OCI-LY1 (cell line): ENCODE data around the gene TSPAN5.

ENCODE experiments used
- H2AFZ ChIP-seq: fragments of 200-600 bp; sonication (generic), shearing (Covaris generic); 2 replicates; pipeline ENCODE4 v1.6.0; 2014; ENCODE audit warnings: antibody characterized with exemption, mild to moderate bottlenecking, low read length
- H3F3A ChIP-seq: fragments of 200-600 bp; sonication (generic), shearing (Covaris generic); 2 replicates; pipeline ENCODE4 v1.6.0; 2014; ENCODE audit warnings: mild to moderate bottlenecking, antibody characterized with exemption, low read length, moderate library complexity; ENCODE audit not compliant: insufficient read depth
- H3K27ac ChIP-seq: fragments of 200-600 bp; sonication (generic); 2 replicates; pipeline ENCODE4 v1.5.1; 2014; ENCODE audit warnings: low read length, mixed run types, mild to moderate bottlenecking, low read depth; ENCODE audit not compliant: poor library complexity, severe bottlenecking
- H3K27me3 ChIP-seq: fragments of 200-600 bp; sonication (generic); 2 replicates; pipeline ENCODE4 v1.6.0; 2014; ENCODE audit warnings: antibody characterized with exemption, mild to moderate bottlenecking, low read length, moderate library complexity; ENCODE audit not compliant: insufficient read depth
- H3K36me3 ChIP-seq: fragments of 200-600 bp; sonication (generic); 2 replicates; pipeline ENCODE4 v1.6.1; 2014; ENCODE audit warnings: mild to moderate bottlenecking, antibody characterized with exemption, low read length, moderate library complexity, mixed read lengths; ENCODE audit not compliant: insufficient read depth
- H3K4me1 ChIP-seq: fragments of 200-600 bp; sonication (generic); 2 replicates; pipeline ENCODE4 v1.5.1; 2014; ENCODE audit warnings: mild to moderate bottlenecking, low read length, moderate library complexity; ENCODE audit not compliant: insufficient read depth, severe bottlenecking
- H3K4me2 ChIP-seq: fragments of 200-600 bp; sonication (generic), shearing (Covaris generic); 2 replicates; pipeline ENCODE4 v1.6.1; 2014; ENCODE audit warnings: low read length
- H3K4me3 ChIP-seq: fragments of 200-600 bp; sonication (generic); 2 replicates; pipeline ENCODE4 v1.5.1; 2014; ENCODE audit warnings: low read length, low read depth, mild to moderate bottlenecking, mixed read lengths; ENCODE audit not compliant: poor library complexity, severe bottlenecking
- H3K79me2 ChIP-seq: fragments of 200-600 bp; shearing (Covaris generic); 2 replicates; pipeline ENCODE4 v1.6.1; 2016; ENCODE audit warnings: mixed run types, low read length, mixed read lengths; ENCODE audit not compliant: insufficient read depth
- H3K9ac ChIP-seq: fragments of 200-600 bp; sonication (generic), shearing (Covaris generic); 2 replicates; pipeline ENCODE4 v1.6.1; 2014; ENCODE audit warnings: mild to moderate bottlenecking, low read length, mixed read lengths
- H3K9me2 ChIP-seq: fragments of 200-600 bp; sonication (generic), shearing (Covaris generic); 2 replicates; pipeline ENCODE4 v1.6.1; 2014; ENCODE audit warnings: low read depth, mild to moderate bottlenecking, low read length, mixed read lengths
- H3K9me3 ChIP-seq: fragments of 200-600 bp; shearing (Covaris generic); 2 replicates; pipeline ENCODE4 v1.6.1; 2014; ENCODE audit warnings: low read length, mixed read lengths
- H4K20me1 ChIP-seq: fragments of 200-600 bp; sonication (generic), shearing (Covaris generic); 2 replicates; pipeline ENCODE4 v1.6.0; 2016; ENCODE audit warnings: mild to moderate bottlenecking, low read length; ENCODE audit not compliant: insufficient read depth
- EZH2 ChIP-seq: fragments of 200-600 bp; sonication (generic), shearing (Covaris generic); IDR thresholded peaks from 2 replicates; pipeline ENCODE4 v1.8.0; 2017; ENCODE audit warnings: borderline replicate concordance, mixed run types, mild to moderate bottlenecking, antibody characterized with exemption, low read length, moderate library complexity, mixed read lengths
- TF ChIP-seq, protein P1 (sequence below): fragments of 200-600 bp; sonication (generic), shearing (Covaris generic); IDR thresholded peaks from 2 replicates; pipeline ENCODE4 v1.5.1; 2017; ENCODE audit warnings: mild to moderate bottlenecking, antibody characterized with exemption, low read length, moderate library complexity, mixed read lengths

The TSPAN5 gene

DNA sequence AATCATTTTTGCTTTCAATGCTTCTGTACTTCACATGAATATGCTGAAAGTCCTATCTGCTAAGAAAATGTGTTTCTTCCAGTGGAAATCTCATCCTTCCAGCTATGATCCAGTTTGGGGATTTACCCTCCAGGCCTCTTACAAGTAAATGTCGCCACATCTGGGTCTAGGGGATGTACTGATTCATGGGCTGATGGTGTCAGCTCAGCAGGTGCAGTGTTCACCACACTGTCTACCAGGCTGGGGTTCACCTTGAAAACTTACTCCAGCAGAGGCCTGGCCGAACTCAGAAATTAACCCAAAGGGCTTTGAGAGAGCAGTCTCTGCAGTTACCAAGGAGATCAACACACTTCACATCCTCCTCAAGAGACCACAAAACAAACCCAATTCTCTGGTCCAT, 154.3 kb downstream of the TSPAN5 start:
- Histone ChIP-seq H3K79me2 (no peaks in the 10 kb centered on the region), H3K36me3 (no peaks in the 10 kb centered on the region), H3K9me3 (no peaks in the 10 kb centered on the region), H3F3A (no peaks in the 10 kb centered on the region), H3K4me2 (no peak overlapping the region), H3K4me1 (no peaks in the 10 kb centered on the region), H2AFZ (no peak overlapping the region), H4K20me1 (no peaks in the 10 kb centered on the region), H3K9ac (no peak overlapping the region), H3K4me3 (no peak overlapping the region), H3K27me3 (peaks cover 4% of the 10 kb centered on the region; the same call in 1 of the 2 replicates), H3K27ac (no peak overlapping the region), H3K9me2 (no peaks in the 10 kb centered on the region)
- TF ChIP-seq, protein P1, sequence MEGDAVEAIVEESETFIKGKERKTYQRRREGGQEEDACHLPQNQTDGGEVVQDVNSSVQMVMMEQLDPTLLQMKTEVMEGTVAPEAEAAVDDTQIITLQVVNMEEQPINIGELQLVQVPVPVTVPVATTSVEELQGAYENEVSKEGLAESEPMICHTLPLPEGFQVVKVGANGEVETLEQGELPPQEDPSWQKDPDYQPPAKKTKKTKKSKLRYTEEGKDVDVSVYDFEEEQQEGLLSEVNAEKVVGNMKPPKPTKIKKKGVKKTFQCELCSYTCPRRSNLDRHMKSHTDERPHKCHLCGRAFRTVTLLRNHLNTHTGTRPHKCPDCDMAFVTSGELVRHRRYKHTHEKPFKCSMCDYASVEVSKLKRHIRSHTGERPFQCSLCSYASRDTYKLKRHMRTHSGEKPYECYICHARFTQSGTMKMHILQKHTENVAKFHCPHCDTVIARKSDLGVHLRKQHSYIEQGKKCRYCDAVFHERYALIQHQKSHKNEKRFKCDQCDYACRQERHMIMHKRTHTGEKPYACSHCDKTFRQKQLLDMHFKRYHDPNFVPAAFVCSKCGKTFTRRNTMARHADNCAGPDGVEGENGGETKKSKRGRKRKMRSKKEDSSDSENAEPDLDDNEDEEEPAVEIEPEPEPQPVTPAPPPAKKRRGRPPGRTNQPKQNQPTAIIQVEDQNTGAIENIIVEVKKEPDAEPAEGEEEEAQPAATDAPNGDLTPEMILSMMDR, result no peak
- no peak for TF ChIP-seq EZH2

DNA sequence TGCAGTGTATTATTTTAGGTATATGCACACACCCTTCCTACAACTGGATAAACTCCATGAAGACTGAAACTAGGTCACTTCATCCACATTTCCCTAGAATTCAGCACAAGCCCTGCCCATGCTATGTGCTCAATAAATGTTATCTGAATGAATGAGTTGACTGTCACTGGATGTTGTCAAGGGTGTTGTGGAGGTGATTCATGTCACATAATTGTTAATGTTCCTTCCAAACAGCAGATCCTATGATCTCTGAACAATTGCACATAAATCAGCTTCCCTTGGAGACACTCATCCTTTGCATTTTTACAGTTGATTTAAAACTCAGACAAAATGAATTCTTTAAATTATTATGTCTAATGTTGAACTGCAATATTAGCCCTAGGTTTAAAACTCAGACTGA, 154.7 kb downstream of the TSPAN5 start:
- no peaks in the 10 kb centered on the region for H4K20me1 ChIP-seq
- H3K9me2 ChIP-seq, result no peaks in the 10 kb centered on the region
- H3K4me1 ChIP-seq, result no peaks in the 10 kb centered on the region
- H2AFZ ChIP-seq, result no peak overlapping the region
- H3K9ac ChIP-seq, result no peak overlapping the region
- no peak overlapping the region for H3K4me2 ChIP-seq
- peaks cover 4% of the 10 kb centered on the region; the same call in 1 of the 2 replicates for H3K27me3 ChIP-seq
- TF ChIP-seq, protein P1, result no peak
- TF ChIP-seq EZH2, result no peak
- H3K9me3 ChIP-seq, result no peaks in the 10 kb centered on the region
- H3K79me2 ChIP-seq, result no peaks in the 10 kb centered on the region
- no peaks in the 10 kb centered on the region for H3K36me3 ChIP-seq
- no peaks in the 10 kb centered on the region for H3F3A ChIP-seq
- H3K4me3 ChIP-seq, result no peak overlapping the region
- H3K27ac ChIP-seq, result no peak overlapping the region

DNA sequence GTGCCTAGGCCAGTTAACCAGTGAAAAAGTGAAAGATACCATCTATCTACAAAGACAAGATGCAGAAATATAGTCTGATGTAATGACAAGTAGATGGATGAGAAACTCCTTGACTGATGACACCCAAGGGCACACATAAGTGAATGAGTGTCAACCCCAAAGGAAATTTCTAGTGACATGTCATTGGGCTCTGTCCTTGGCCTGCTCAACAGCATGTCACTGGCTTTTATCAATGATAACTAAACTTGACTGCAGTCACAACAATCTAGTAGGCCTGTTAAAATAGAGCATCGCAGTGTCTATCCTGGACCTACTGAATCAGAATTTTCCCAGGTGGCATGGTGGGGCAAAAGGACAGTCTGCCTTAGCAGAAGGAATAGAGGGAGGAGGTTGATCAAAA, 155.8 kb downstream of the TSPAN5 start:
- no peaks in the 10 kb centered on the region for H3F3A ChIP-seq
- H3K4me1 ChIP-seq, result no peaks in the 10 kb centered on the region
- no peak overlapping the region for H3K9ac ChIP-seq
- TF ChIP-seq, protein P1, result no peak
- TF ChIP-seq EZH2, result no peak
- H3K9me2 ChIP-seq, result no peaks in the 10 kb centered on the region
- H3K4me2 ChIP-seq, result no peak overlapping the region
- no peaks in the 10 kb centered on the region for H3K36me3 ChIP-seq
- H4K20me1 ChIP-seq, result no peaks in the 10 kb centered on the region
- no peak overlapping the region for H3K27ac ChIP-seq
- peaks cover 4% of the 10 kb centered on the region; the same call in 1 of the 2 replicates for H3K27me3 ChIP-seq
- H2AFZ ChIP-seq, result no peak overlapping the region
- no peaks in the 10 kb centered on the region for H3K9me3 ChIP-seq
- H3K79me2 ChIP-seq, result no peaks in the 10 kb centered on the region
- H3K4me3 ChIP-seq, result no peak overlapping the region
